ENCODE results near the gene MYBPC2.

DNA sequence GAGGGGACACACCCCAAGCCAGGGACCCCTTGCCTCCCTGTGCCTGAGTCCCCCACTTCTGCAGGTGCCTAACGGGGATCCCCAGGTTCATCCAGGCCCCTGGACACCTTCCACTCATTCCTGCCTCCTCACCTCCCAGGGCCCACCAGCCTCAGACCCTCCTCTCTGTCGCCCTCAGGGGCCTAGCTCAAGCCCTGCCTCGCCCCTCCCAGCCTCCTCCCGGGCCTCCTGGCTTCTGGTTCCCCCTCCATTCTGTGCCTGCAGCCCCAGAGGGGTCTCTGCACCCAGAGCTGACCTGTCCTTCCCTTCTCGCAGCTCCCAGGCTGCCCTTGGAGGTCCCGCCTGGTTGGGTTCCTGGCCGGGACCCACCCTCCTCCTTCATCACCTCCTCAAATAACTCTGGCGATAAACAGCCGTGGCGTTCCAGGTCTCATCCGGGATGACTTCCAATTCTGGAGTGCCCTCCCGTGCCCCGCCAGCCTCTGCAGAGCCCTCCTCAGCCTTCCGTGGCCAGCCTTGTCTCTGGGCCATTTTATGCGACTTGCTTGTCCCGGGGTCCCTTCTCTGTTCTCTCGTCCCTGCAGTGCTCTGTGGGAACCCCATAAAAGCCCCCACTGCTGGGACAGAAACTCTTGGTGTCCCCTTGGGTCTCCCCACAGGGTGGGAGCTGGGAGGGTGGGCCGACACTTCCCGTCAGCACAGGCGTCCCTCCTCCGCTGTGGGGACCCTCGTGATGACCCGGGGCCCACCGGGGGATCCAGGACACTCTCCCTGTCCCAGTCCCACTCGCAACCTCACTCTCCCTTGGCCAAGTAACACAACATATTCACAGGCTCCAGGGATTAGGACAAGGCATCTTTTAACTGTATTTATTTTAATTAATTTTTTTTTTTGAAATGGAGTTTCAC lies 69.1 kb downstream of the MYBPC2 start:
- TF ChIP-seq CTCF (IDR thresholded peaks at IDR 0.05) (no peak), POLR2A (IDR thresholded peaks at IDR 0.05) (no peak)
